Panc1 (cell line): ENCODE measurements around the gene NHEJ1. TPM values are rescaled to one million over a fixed set of nuclear protein-coding genes. Genes with fewer than 3 reads are reported as not detected.

ENCODE experiments used
- ATAC-seq: fragments of 200-7000 bp; cut with Tn5 transposase; 2 replicates; pipeline ENCODE4 v1.9.1; 2020; ENCODE audit warnings: mild to moderate bottlenecking, moderate library complexity
- BruUV-seq: library from RNA; stranded (reverse); fragments of 400-500 nt; replicated peaks from 2 replicates; lab custom pipeline; 2021; lab: Mats Ljungman, UMichigan
- CTCF ChIA-PET: fragments of 300-600 bp; sonication (Branson Sonifier 250); formaldehyde crosslinking; loops from one replicate; lab custom pipeline; 2022; ENCODE audit warnings: antibody characterized with exemption; lab: Charles Lee
- POLR2A ChIA-PET: fragments of 300-600 bp; sonication (Branson Sonifier 250); formaldehyde crosslinking; loops from one replicate; lab custom pipeline; 2022; ENCODE audit warnings: antibody characterized with exemption; lab: Charles Lee
- DNase-seq: peaks from one replicate; pipeline ENCODE4 v3.0.0-alpha.2; 2010; ENCODE audit warnings: low read depth, low spot score
- H3K27ac ChIP-seq: 2 replicates; pipeline ENCODE4 v1.5.1; 2011; ENCODE audit warnings: mild to moderate bottlenecking, low read length, inconsistent platforms
- H3K27me3 ChIP-seq: fragments of 200-500 bp; sonication (Bioruptor generic); 2 replicates; pipeline ENCODE4 v1.6.0; 2014; ENCODE audit warnings: low read length, inconsistent platforms; ENCODE audit not compliant: control insufficient read depth, insufficient read depth
- H3K36me3 ChIP-seq: fragments of 200-500 bp; sonication (Bioruptor generic); 2 replicates; pipeline ENCODE4 v1.5.1; 2014; ENCODE audit warnings: inconsistent platforms, mild to moderate bottlenecking, low read length, moderate library complexity; ENCODE audit not compliant: control insufficient read depth, insufficient read depth
- H3K4me1 ChIP-seq: 2 replicates; pipeline ENCODE4 v1.5.1; 2011; ENCODE audit warnings: inconsistent platforms, mild to moderate bottlenecking, low read length, moderate library complexity; ENCODE audit not compliant: control insufficient read depth, insufficient read depth
- H3K4me3 ChIP-seq, 2 experiments: 2 replicates each; pipeline ENCODE4 v1.5.1; 2011 to 2012; ENCODE audit warnings: low read depth in 2 of 2, low read length in 2 of 2, mild to moderate bottlenecking in 2 of 2, inconsistent platforms in 1 of 2, moderate library complexity in 1 of 2
- H3K9me3 ChIP-seq: fragments of 200-500 bp; sonication (Bioruptor generic); 2 replicates; pipeline ENCODE4 v1.5.1; 2014; ENCODE audit warnings: low read depth, mild to moderate bottlenecking, inconsistent platforms, low read length, moderate library complexity; ENCODE audit not compliant: control insufficient read depth, insufficient read depth
- POLR2AphosphoS5 ChIP-seq: IDR thresholded peaks from 2 replicates; pipeline ENCODE4 v1.6.1; 2012; ENCODE audit warnings: mild to moderate bottlenecking, low read depth, low read length, moderate library complexity
- SIN3A ChIP-seq: IDR thresholded peaks from 2 replicates; pipeline ENCODE4 v1.6.1; 2012; ENCODE audit warnings: low read depth, mild to moderate bottlenecking, low read length, moderate library complexity, borderline replicate concordance; ENCODE audit not compliant: insufficient read depth
- TCF7L2 ChIP-seq: IDR thresholded peaks from 2 replicates; pipeline ENCODE4 v1.6.1; 2011; ENCODE audit warnings: mild to moderate bottlenecking, low read depth, low read length, inconsistent platforms
- in situ Hi-C: cut with HindIII; loops from 2 replicates; pipeline ENCODE4 v1.10.0; 2016; ENCODE audit warnings: low sequenced_read_pairs, low pct_unique_long_range_greater_than_20kb
- intact Hi-C: fragments of 100-400 bp; cut with micrococcal nuclease; formaldehyde crosslinking; loops from one replicate; pipeline ENCODE4 v1.10.0; 2022; ENCODE audit not compliant: unreplicated experiment
- total RNA-seq: library from RNA; stranded (reverse); gene quantifications from one replicate; pipeline ENCODE4 v1.2.1, GENCODE V29; 2021; ENCODE audit not compliant: unreplicated experiment
- TF ChIP-seq, protein P1 (sequence below): fragments of 450-650 bp; IDR thresholded peaks from 2 replicates; pipeline ENCODE4 v1.5.1; 2017; ENCODE audit warnings: mild to moderate bottlenecking
- TF ChIP-seq, protein P2 (sequence below), 2 experiments: IDR thresholded peaks; 2 replicates each; pipeline ENCODE4 v1.6.1; 2011 to 2012; ENCODE audit warnings: low read depth in 2 of 2, control low read depth in 1 of 2, low read length in 1 of 2, mild to moderate bottlenecking in 1 of 2, moderate library complexity in 1 of 2; ENCODE audit not compliant: insufficient read depth in 1 of 2

NHEJ1 gene
- total RNA-seq, 1 experiment from 2014 or later, result 18.2 TPM

DNA sequence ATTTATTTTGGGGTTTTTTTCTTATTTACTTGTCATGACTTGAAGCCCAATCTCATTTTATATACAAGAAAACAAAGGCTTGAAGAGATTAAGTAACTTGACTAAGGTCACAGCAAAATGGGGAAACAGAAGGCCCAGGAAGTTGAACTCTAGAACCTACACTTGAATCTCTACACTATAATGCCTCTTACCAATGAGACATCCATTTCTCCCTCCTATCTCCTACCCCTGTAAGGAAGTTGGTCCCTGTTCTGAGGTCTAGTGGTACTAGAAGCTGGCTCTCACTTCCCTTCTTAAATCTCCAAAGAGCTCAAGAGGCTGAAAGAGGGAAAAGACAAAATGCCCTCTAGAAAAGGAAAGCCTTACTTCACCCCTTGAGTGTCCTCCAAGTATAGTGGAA, 74.4 kb downstream of the NHEJ1 start:
- no TSS peak for BruUV-seq
- Histone ChIP-seq H3K27me3 (no peaks in the 10 kb centered on the region), H3K4me3 (no peak overlapping the region), H3K36me3 (no peaks in the 10 kb centered on the region), H3K9me3 (no peaks in the 10 kb centered on the region), H3K27ac (no peak overlapping the region), H3K4me1 (no peaks in the 10 kb centered on the region)
- TF ChIP-seq SIN3A (no peak), TCF7L2 (no peak), POLR2AphosphoS5 (no peak)
- TF ChIP-seq, protein P1, sequence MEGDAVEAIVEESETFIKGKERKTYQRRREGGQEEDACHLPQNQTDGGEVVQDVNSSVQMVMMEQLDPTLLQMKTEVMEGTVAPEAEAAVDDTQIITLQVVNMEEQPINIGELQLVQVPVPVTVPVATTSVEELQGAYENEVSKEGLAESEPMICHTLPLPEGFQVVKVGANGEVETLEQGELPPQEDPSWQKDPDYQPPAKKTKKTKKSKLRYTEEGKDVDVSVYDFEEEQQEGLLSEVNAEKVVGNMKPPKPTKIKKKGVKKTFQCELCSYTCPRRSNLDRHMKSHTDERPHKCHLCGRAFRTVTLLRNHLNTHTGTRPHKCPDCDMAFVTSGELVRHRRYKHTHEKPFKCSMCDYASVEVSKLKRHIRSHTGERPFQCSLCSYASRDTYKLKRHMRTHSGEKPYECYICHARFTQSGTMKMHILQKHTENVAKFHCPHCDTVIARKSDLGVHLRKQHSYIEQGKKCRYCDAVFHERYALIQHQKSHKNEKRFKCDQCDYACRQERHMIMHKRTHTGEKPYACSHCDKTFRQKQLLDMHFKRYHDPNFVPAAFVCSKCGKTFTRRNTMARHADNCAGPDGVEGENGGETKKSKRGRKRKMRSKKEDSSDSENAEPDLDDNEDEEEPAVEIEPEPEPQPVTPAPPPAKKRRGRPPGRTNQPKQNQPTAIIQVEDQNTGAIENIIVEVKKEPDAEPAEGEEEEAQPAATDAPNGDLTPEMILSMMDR, result no peak
- TF ChIP-seq, protein P2, sequence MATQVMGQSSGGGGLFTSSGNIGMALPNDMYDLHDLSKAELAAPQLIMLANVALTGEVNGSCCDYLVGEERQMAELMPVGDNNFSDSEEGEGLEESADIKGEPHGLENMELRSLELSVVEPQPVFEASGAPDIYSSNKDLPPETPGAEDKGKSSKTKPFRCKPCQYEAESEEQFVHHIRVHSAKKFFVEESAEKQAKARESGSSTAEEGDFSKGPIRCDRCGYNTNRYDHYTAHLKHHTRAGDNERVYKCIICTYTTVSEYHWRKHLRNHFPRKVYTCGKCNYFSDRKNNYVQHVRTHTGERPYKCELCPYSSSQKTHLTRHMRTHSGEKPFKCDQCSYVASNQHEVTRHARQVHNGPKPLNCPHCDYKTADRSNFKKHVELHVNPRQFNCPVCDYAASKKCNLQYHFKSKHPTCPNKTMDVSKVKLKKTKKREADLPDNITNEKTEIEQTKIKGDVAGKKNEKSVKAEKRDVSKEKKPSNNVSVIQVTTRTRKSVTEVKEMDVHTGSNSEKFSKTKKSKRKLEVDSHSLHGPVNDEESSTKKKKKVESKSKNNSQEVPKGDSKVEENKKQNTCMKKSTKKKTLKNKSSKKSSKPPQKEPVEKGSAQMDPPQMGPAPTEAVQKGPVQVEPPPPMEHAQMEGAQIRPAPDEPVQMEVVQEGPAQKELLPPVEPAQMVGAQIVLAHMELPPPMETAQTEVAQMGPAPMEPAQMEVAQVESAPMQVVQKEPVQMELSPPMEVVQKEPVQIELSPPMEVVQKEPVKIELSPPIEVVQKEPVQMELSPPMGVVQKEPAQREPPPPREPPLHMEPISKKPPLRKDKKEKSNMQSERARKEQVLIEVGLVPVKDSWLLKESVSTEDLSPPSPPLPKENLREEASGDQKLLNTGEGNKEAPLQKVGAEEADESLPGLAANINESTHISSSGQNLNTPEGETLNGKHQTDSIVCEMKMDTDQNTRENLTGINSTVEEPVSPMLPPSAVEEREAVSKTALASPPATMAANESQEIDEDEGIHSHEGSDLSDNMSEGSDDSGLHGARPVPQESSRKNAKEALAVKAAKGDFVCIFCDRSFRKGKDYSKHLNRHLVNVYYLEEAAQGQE (IDR thresholded peaks at IDR 0.05; ENCODE audit: insufficient read depth in 1 of 2, low read depth in 2 of 2, low read length in 1 of 2), result no peak
- ChIA-PET CTCF (interaction anchor here (0.7 kb wide), 1 partner anchor 229 kb away, joined by 3 read pairs; no protein-coding TSS in a partner anchor), POLR2A (no interaction called here)
- DNase-seq (no peak), ATAC-seq (no peak)
- in situ Hi-C loops, result no loop called here
- intact Hi-C loops, result no loop called here

GRCh38 chr2:219084791-219085190, 75.8 kb downstream of the NHEJ1 start:
- intact Hi-C loops (no loop called here), in situ Hi-C loops (no loop called here)
- H3K27ac ChIP-seq, result no peak overlapping the region
- ChIA-PET CTCF (no interaction called here), POLR2A (no interaction called here)
- no peak for ATAC-seq
- no peaks in the 10 kb centered on the region for H3K9me3 ChIP-seq
- H3K27me3 ChIP-seq, result no peaks in the 10 kb centered on the region
- no peak for TF ChIP-seq SIN3A
- no peak for TF ChIP-seq TCF7L2
- TF ChIP-seq POLR2AphosphoS5, result no peak
- TF ChIP-seq, protein P2 (IDR thresholded peaks at IDR 0.05; ENCODE audit: insufficient read depth in 1 of 2, low read depth in 2 of 2, low read length in 1 of 2), result no peak
- TF ChIP-seq, protein P1, result no peak
- H3K4me1 ChIP-seq, result no peaks in the 10 kb centered on the region
- H3K4me3 ChIP-seq, result no peak overlapping the region
- H3K36me3 ChIP-seq, result no peaks in the 10 kb centered on the region
- no TSS peak for BruUV-seq
- DNase-seq, result no peak
